ENCODE measurements around the gene PSD2.

Gene PSD2

DNA sequence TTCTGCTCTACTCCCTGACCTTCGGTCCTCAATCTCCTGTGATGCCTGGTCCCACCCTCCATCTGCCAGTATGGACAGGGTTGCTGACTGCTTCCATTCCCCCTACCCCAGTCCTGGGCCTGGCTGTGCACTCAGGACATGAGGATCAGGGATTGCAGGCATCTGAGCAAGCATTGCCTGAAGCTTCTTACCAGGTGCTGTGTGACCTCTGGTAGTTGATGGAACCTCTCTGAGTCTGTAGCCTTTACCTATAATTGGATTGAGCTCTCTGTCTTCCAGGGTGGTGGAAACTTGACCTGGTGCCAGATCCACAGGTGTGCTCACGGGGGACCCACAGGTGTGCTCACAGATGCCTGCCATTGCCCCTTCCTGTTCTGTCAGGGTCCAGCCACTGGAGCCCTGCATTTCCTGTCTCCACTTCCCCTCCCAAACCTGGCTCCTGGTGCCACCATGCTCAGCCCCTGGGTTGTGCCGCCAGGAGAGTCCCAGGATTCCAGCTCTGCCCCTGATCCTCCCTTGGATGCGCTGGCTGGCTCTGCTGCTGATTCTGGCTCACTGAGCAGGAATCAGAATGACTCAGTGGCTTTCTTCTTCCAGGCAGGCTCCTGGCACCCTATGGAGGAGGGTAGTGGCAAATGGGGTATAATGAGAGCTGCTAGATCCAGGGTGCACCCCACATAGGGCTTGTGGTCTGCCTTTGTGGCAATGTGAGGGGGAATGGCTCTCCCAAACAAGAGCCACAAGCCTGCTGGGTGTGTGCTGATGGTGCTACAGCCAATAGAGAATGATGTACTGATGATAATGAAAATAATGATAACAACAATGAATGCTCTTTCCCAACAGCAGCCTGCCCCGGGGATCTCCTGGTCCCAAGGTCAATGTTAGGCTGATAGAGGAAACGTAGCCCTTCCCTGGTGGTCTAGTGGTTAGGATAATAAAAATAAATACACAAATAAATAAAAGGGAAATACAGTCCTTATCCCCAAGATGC is 35.2 kb upstream of the PSD2 start:
- Histone ChIP-seq H3K4me1 (ENCODE audit: insufficient read depth, insufficient read length) (peaks cover 9% of the 10 kb centered on the region), H3K27me3 (ENCODE audit: insufficient read depth, insufficient read length) (peaks cover 29% of the 10 kb centered on the region)
- TF ChIP-seq YY1 (IDR thresholded peaks at IDR 0.05; ENCODE audit: insufficient read depth, insufficient read length) (no peak), ZNF274 (IDR thresholded peaks at IDR 0.05; ENCODE audit: low read depth, low read length) (no peak)

DNA sequence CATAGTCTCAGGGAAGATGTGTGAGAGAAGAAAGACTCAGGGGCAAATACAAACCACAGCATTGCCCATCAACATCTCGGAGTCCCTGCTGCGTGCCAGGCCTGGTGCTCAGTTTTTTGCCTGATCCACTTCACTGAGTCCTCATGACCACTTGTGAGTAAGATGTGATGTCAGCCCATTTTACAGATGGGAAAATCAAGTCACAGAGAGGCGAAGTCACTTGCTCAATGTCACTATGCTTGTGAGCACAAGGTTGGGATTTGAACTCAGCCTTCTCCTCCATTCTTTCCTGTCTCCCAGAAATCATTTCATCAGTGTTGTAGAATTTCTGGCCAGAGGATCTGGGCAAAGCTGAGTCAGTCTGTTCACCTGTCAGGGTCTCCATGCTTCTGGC is 34.6 kb upstream of the PSD2 start:
- Histone ChIP-seq H3K9ac (ENCODE audit: insufficient read length, low read depth) (no peak overlapping the region), H3K9me3 (ENCODE audit: insufficient read depth, low read length) (no peaks in the 10 kb centered on the region), H3K4me1 (ENCODE audit: insufficient read depth, insufficient read length) (peaks cover 9% of the 10 kb centered on the region), H3K4me3 (ENCODE audit: insufficient read length, low read depth) (no peak overlapping the region), H3K27me3 (ENCODE audit: insufficient read depth, insufficient read length) (peaks cover 28% of the 10 kb centered on the region), H3K36me3 (ENCODE audit: insufficient read depth, insufficient read length, low read length) (no peaks in the 10 kb centered on the region)
- no peak for TF ChIP-seq ZNF274 (IDR thresholded peaks at IDR 0.05; ENCODE audit: low read depth, low read length)
- no peak for TF ChIP-seq YY1 (IDR thresholded peaks at IDR 0.05; ENCODE audit: insufficient read depth, insufficient read length)
- no peak for TF ChIP-seq SUZ12 (IDR thresholded peaks at IDR 0.05; ENCODE audit: extremely low read depth, insufficient read depth, insufficient read length)
- DNase-seq (ENCODE audit: low read depth, low spot score), result no peak

More for the DNA sequence above, 35.2 kb upstream of the PSD2 start:
- DNase-seq (ENCODE audit: low read depth, low spot score), result no peak
- H3K4me3 ChIP-seq (ENCODE audit: insufficient read length, low read depth), result no peak overlapping the region
- no peaks in the 10 kb centered on the region for H3K9me3 ChIP-seq (ENCODE audit: insufficient read depth, low read length)
- no peaks in the 10 kb centered on the region for H3K36me3 ChIP-seq (ENCODE audit: insufficient read depth, insufficient read length, low read length)
- H3K9ac ChIP-seq (ENCODE audit: insufficient read length, low read depth), result no peak overlapping the region

DNA sequence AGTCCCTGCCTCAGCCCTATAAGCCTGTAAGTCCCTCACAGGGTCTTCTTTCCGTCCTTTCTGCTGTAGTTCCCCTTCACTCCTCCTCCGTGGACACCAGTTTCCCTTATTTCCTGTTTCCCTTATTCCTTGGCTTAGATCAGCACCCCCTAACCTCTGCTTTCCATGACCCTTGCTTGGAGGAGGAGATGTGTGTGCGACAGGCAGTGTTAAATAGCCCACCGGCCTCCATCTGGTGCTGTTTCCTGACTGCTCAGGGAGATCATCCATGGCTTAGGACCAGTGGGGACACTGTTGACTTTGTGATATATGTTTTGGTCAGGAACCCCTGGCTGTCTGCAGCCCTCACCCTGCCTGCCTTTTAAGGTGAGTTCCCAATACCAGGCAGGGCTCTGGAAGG is 34.1 kb upstream of the PSD2 start:
- Histone ChIP-seq H3K36me3 (ENCODE audit: insufficient read depth, insufficient read length, low read length) (no peaks in the 10 kb centered on the region), H3K9me3 (ENCODE audit: insufficient read depth, low read length) (no peaks in the 10 kb centered on the region), H3K27me3 (ENCODE audit: insufficient read depth, insufficient read length) (peaks cover 28% of the 10 kb centered on the region), H3K4me3 (ENCODE audit: insufficient read length, low read depth) (no peak overlapping the region), H3K9ac (ENCODE audit: insufficient read length, low read depth) (no peak overlapping the region), H3K4me1 (ENCODE audit: insufficient read depth, insufficient read length) (peaks cover 7% of the 10 kb centered on the region)
- DNase-seq (ENCODE audit: low read depth, low spot score), result no peak
- TF ChIP-seq YY1 (IDR thresholded peaks at IDR 0.05; ENCODE audit: insufficient read depth, insufficient read length) (no peak), ZNF274 (IDR thresholded peaks at IDR 0.05; ENCODE audit: low read depth, low read length) (no peak), SUZ12 (IDR thresholded peaks at IDR 0.05; ENCODE audit: extremely low read depth, insufficient read depth, insufficient read length) (no peak)

DNA sequence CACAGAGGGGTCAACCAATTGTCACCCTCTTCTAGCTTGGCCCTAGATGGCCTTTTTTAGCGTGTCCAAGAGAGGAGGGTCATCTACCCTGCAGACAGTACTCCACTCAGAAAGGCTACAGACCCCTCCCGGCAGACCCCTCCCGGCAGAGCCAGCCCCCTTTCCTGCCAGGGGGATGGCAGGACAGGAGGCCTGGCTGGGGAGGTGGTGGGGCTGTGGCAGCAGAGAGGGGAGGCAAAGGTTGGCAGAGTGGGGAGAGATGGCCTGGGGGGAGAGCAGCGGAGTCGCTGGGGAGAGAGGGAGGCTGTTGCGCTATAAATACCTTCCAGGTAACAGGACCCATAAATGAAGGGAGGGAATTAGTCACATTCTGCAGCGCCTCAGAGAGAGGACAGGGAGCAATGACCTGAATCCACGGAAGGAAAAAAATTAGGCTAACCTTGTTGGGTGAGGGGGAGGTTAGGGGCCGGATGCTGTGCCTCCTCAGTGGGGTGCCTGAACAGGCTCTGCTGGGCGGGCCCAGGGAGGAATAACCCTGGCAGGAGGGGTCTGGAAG is 32.9 kb upstream of the PSD2 start:
- DNase-seq (ENCODE audit: low read depth, low spot score), result no peak
- H3K4me1 ChIP-seq (ENCODE audit: insufficient read depth, insufficient read length), result peaks cover 7% of the 10 kb centered on the region
- TF ChIP-seq SUZ12 (IDR thresholded peaks at IDR 0.05; ENCODE audit: extremely low read depth, insufficient read depth, insufficient read length) (no peak), YY1 (IDR thresholded peaks at IDR 0.05; ENCODE audit: insufficient read depth, insufficient read length) (no peak), ZNF274 (IDR thresholded peaks at IDR 0.05; ENCODE audit: low read depth, low read length) (no peak)
- H3K9me3 ChIP-seq (ENCODE audit: insufficient read depth, low read length), result no peaks in the 10 kb centered on the region
- H3K27me3 ChIP-seq (ENCODE audit: insufficient read depth, insufficient read length), result peaks cover 19% of the 10 kb centered on the region
- no peak overlapping the region for H3K4me3 ChIP-seq (ENCODE audit: insufficient read length, low read depth)
- no peak overlapping the region for H3K9ac ChIP-seq (ENCODE audit: insufficient read length, low read depth)
- no peaks in the 10 kb centered on the region for H3K36me3 ChIP-seq (ENCODE audit: insufficient read depth, insufficient read length, low read length)

DNA sequence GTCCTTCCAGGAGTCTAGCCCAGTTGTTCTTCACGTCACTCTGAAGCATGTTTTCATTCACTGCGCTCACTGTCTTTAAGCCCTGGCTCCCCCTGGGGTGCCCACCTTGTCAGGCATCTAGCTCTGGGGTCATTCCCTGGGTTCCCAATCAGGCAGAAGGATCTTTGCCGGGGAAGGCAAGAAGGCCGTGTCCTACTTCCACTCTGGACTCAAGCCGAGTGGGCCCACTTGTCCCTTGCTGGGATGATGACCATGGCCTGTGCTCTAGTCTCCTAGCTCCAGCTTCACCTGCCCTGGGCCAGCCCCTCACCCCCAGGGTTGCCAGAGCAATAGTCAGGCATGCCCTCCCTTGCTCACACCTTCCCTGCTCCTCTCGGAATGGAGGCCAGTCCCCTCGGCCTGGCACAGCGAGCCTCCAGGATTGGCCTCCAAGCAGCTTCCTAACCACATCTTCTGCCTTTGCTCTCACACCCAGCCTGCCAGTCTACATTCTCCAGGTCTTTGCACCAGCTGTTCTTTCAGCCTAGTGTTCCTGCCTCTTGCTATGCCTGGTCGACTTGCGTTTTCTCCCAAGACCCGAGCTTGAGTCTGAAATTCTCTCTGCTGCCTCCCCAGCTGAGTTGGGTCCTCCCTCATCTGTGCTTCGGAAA is 32.2 kb upstream of the PSD2 start:
- H3K4me1 ChIP-seq (ENCODE audit: insufficient read depth, insufficient read length), result peaks cover 6% of the 10 kb centered on the region
- no peak overlapping the region for H3K4me3 ChIP-seq (ENCODE audit: insufficient read length, low read depth)
- no peak overlapping the region for H3K9ac ChIP-seq (ENCODE audit: insufficient read length, low read depth)
- H3K9me3 ChIP-seq (ENCODE audit: insufficient read depth, low read length), result no peaks in the 10 kb centered on the region
- DNase-seq (ENCODE audit: low read depth, low spot score), result no peak
- no peaks in the 10 kb centered on the region for H3K36me3 ChIP-seq (ENCODE audit: insufficient read depth, insufficient read length, low read length)
- peaks cover 19% of the 10 kb centered on the region for H3K27me3 ChIP-seq (ENCODE audit: insufficient read depth, insufficient read length)
- TF ChIP-seq ZNF274 (IDR thresholded peaks at IDR 0.05; ENCODE audit: low read depth, low read length) (no peak), SUZ12 (IDR thresholded peaks at IDR 0.05; ENCODE audit: extremely low read depth, insufficient read depth, insufficient read length) (no peak)

DNA sequence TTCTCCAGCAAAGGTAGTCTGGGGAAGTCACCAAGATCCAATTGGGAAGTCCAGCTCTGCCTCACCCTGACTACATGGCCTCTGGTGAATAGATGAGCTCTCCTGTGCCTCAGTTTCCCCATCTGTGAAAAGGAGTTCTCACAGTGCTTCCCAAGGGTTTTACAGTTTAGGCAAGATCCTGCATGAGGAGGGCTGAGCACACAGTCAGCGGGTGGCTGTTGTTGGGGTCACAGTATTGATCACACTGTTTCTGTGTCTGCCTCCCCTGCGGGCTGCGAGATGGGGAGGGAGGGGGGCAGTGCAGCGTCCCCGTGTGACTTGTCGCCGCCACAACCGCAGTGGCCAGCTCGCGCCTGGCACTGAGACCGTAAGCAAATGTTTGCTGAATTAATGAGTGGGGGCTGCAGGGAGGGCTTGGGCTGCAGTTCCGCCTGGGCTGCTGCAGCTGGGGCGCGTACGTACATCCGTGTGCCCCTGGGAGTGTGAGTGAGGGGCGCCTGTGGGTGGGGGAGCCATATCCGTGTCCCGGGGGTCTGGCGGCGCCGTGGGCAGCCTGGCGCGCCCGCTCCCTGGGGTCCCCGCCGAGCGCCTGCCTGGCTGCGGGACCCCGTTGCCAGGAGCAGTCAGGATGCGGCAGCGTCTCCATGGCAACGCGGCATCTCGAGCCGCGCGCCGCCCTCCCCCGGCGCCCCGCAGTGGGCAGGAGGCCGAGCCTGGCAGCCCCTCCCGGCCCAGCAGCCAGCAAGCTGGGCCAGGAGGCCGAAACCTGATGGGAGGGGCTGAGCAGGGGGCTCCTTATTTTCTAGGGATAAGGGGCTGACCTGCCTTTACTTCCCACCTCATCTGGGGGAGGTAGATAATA is 31.4 kb upstream of the PSD2 start:
- H3K9me3 ChIP-seq (ENCODE audit: insufficient read depth, low read length), result no peaks in the 10 kb centered on the region
- no peak for DNase-seq (ENCODE audit: low read depth, low spot score)
- peaks cover 2% of the 10 kb centered on the region for H3K4me1 ChIP-seq (ENCODE audit: insufficient read depth, insufficient read length)
- TF ChIP-seq SUZ12 (IDR thresholded peaks at IDR 0.05; ENCODE audit: extremely low read depth, insufficient read depth, insufficient read length), result no peak
- TF ChIP-seq ZNF274 (IDR thresholded peaks at IDR 0.05; ENCODE audit: low read depth, low read length), result no peak
- TF ChIP-seq YY1 (IDR thresholded peaks at IDR 0.05; ENCODE audit: insufficient read depth, insufficient read length), result no peak
- H3K4me3 ChIP-seq (ENCODE audit: insufficient read length, low read depth), result no peak overlapping the region
- no peak overlapping the region for H3K9ac ChIP-seq (ENCODE audit: insufficient read length, low read depth)
- H3K27me3 ChIP-seq (ENCODE audit: insufficient read depth, insufficient read length), result peaks cover 16% of the 10 kb centered on the region
- no peaks in the 10 kb centered on the region for H3K36me3 ChIP-seq (ENCODE audit: insufficient read depth, insufficient read length, low read length)

Measured in NT2/D1 (cell line).